Amniotic stem cell (primary cell): ENCODE data around the gene ZNF276.
"Not testable (repeated sequence)": the region's sequence is repeated elsewhere in the genome, so short reads cannot be mapped to it uniquely, and the experiment has no call there.

Experiments used
- DNase-seq: peaks from one replicate; lab custom pipeline; 2025; lab: John Stamatoyannopoulos, UW

ZNF276 gene

GRCh38 chr16:89720813-89721545, at the start of gene ZNF276, which contains the start of gene VPS9D1:
ZNF276 (plus strand) TSS chr16:89721537; CDS start chr16:89721641, 104 bp downstream.
VPS9D1 (minus strand) TSS chr16:89720898; CDS start chr16:89720861, 37 bp downstream.
- DNase-seq: peak; percentile 41

GRCh38 chr16:89671565-89671964, 49.8 kb upstream of the ZNF276 start:
- not testable (repeated sequence) for DNase-seq

- DNase-seq: no peak
Observed at GRCh38 chr16:89672177-89672941, 49.0 kb upstream of the ZNF276 start.

- no peak for DNase-seq
Observed at GRCh38 chr16:89678258-89678657, 43.1 kb upstream of the ZNF276 start.

GRCh38 chr16:89685916-89686315, 35.4 kb upstream of the ZNF276 start:
- no peak for DNase-seq

GRCh38 chr16:89686520-89687091, 34.7 kb upstream of the ZNF276 start, which contains the start of gene CDK10:
CDK10 (plus strand) TSS chr16:89686689; CDS start chr16:89686711, 22 bp downstream.
- DNase-seq: peak; percentile 73

- DNase-seq: no peak
Observed at GRCh38 chr16:89687092-89687940, 34.0 kb upstream of the ZNF276 start.

- no peak for DNase-seq
Observed at GRCh38 chr16:89688395-89688794, 32.9 kb upstream of the ZNF276 start.

GRCh38 chr16:89689142-89689541, 32.2 kb upstream of the ZNF276 start:
- DNase-seq: no peak

- DNase-seq: not testable (repeated sequence)
Observed at GRCh38 chr16:89689621-89690020, 31.7 kb upstream of the ZNF276 start.

- no peak for DNase-seq
Observed at GRCh38 chr16:89690392-89690901, 30.9 kb upstream of the ZNF276 start.

- DNase-seq: no peak
Observed at GRCh38 chr16:89691231-89691985, 29.9 kb upstream of the ZNF276 start.

GRCh38 chr16:89691986-89692569, 29.3 kb upstream of the ZNF276 start:
- DNase-seq: no peak

- DNase-seq: no peak
Observed at GRCh38 chr16:89693289-89693731, 28.0 kb upstream of the ZNF276 start.

GRCh38 chr16:89693931-89694783, 27.2 kb upstream of the ZNF276 start:
- no peak for DNase-seq

- not testable (repeated sequence) for DNase-seq
Observed at GRCh38 chr16:89694784-89695085, 26.6 kb upstream of the ZNF276 start.

GRCh38 chr16:89695086-89695874, 26.1 kb upstream of the ZNF276 start:
- DNase-seq: no peak

GRCh38 chr16:89695875-89696669, 25.3 kb upstream of the ZNF276 start:
- no peak for DNase-seq
